ENCODE measurements around the gene C16orf95.
"Not testable (repeated sequence)": the region's sequence is repeated elsewhere in the genome, so short reads cannot be mapped to it uniquely, and the experiment has no call there.

C16orf95 gene

DNA sequence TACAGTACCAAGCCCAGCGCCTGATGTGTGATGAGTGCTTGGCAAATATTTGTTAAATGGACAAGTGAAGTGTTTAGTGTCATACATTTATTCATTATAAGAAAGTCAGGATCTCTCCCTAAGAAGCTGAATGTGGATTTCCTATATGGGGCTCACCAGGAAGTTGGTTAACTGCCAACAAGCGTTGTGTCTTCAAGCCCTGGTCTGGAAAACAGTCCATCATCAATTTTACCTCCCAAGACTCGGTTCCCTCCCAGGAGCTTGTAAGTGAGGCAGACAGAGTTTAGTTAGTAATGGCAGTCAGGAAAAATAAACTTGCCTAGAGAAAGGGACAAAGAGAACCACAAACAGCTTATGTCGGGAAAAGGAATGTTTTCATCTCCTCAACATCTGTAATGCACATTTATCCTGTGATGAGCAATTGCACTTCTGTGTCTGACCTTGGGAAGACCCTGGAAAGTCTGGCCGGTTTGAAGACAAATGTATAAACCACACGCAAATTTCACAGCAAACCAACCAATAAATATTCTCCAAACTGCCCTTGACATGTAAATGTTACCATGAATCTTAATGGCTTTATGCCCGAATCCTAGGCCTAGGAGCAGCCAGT lies 28.3 kb downstream of the C16orf95 start:
- no peak for DNase-seq (ENCODE audit: low read depth, low spot score)

DNA sequence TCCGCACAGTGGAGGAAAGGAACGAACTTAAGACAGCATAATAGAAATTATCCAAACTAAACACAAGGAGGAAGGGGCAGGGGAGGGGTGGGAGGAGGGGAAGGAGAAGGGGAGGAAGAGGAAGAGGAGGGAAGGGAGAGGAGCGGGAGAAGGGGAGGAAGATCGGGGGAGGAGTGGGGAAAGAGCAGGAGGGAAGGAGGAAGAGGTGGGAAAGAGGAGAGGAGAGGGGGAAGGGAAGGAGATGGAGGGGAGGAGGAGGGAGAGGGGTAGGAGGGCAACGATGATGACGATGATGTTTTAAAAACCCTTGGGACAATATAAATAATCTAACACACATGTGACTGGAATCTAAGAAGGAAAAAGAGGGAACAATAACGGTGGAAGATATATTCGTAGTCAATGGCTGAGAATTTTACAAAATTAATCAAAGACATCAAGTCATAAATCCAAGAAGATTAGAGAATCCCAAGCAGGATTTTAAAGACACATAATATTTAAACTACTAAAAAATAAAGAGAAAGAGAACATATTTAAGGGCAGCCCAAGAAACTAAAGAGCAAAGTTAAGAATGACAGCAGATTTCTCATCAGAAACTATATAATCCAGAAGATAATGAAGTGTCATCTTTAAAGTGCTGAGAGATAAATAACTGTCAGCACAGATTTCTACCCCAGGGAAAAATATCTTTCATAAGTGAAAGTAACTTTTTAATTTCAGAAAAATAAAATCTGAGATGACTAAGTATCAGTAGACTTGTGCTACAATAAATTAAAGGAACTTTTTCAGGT lies 30.2 kb downstream of the C16orf95 start:
- no peak for DNase-seq (ENCODE audit: low read depth, low spot score)

DNA sequence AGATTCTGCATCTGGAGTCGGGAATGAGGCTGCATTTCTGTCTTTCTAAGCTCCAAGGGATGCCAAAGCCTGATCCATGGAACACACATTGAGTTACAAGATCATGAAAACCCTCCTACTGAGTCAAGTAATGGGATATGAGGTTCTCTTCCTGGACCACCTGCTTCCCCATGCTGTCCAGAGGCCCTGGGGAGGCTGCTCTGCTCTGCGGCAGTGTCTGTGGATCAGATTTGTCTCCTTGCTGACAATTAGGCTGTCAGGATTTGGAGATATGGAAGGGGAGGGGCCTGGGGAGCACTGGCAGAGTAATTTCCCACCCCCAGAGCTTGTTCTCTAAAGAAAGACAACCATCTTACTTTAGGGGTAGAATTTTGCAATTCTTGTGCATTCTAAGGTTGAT lies 33.0 kb downstream of the C16orf95 start:
- no peak for DNase-seq (ENCODE audit: low read depth, low spot score)

DNA sequence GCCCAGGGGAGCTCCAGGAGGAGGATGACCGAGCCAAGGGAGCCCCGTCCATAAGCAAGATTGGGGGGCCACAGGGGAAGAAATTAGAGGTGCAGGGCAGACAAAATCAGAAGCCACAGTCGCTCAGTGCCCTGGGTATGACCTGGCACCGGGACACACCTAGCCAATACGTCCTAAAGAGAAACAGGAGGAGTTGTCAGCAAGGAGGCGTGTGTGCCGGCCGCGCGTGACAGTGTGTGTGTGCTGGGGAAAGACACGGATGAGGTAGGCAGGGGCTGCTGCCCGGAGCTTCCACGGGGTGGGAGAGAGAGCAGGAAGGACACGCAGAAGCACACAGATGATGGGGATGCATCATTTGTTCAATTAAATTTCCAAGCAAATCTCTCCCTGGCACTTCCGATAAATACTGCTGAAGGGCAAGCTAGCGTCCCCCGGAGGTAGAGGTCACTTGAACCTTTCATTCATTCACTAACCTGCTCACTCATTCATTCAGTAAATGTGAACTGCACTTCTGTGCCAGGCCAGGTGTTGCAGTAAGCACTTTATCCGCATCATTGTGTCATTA lies 38.0 kb downstream of the C16orf95 start:
- no peak for DNase-seq (ENCODE audit: low read depth, low spot score)

DNA sequence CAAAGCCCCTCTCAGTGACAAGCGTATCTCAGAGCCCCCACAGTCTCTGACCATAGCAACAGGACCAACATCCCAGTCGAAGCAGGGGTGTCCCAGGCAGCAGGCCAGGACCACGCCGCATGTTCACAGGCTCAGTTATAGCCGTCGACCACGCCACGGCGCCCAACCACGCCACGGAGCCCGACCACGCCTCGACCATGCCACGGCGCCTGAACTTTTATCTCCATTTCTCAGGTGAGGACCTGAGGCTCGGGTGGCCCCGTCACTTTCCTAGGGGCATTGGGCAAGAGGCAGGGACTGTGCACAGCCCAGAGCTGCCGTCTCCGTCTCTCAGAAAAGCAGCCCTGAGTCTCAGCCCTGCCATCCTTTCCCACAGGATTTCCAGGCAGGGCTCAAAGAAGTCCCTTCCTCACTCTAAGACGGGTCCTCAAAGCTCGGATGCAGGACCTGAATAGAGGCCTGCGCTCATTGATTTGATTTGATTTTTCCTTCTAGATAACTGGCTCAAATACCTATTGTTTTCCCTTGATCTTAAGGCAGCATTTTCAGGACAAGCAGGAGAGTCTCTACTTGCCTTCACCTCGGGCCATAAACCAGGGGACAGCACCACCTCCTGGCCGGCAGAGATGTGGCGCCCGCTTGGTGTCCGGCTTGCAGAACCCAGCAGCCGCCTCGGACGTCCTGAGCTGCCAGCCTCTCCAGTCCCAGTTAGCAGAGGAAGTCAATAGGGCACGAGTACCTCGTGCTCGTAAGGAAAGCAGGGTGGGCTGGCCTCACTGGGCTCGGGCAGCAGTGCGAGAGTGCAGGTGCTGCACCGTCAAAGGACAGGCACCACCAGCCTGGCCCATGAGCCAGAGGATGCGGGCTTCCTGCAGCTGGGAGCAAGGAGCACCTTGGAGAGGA lies 38.8 kb downstream of the C16orf95 start:
- peak; percentile 63 for DNase-seq (ENCODE audit: low read depth, low spot score)

DNA sequence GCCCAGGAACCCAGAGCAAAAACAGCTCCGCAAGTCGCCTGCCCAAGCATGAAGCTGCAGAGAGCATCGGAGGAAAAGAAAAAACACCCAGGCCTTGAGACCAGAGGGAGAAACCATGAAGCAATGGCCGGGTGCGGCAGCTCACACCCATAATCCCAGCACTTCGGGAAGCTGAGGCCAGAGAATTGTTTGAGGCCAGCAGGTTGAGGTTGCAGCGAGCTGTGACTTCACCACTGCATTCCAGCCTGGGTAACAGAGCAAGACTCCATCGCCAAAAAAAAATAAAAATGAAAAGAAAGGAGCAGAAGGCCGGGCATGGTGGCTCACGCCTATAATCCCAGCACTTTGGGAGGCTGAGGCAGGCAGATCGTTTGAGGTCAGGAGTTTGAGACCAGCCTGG lies 40.3 kb downstream of the C16orf95 start:
- no peak for DNase-seq (ENCODE audit: low read depth, low spot score)

DNA sequence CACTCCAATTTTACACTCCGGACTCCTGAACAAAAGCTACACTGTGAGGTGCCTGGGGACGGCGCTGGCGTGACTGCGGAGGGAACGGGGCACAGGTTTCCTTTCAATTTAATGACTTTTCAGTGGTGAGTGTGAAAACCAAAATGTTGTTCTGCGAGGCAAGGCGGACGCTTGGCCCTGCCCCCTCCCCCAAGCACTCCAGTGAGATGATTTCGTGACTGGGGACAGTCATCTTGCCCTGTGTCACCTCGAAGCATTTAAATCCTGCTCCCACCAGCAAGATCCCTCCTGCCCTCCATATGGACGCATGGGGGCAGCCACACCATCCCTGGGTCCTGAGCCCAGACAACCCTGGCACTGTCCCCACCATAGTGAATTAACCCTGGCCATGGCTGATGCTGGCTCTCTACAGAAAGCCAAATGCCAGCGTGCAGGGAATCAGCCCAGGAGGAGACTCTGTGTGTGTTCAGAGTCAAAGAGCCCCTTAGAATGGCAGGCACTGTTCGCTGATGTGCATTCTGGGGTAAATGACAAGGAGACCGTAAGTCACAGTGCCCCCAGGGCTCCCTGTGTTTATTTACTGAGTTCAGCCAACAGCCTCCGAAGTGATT lies 41.0 kb downstream of the C16orf95 start:
- no peak for DNase-seq (ENCODE audit: low read depth, low spot score)

DNA sequence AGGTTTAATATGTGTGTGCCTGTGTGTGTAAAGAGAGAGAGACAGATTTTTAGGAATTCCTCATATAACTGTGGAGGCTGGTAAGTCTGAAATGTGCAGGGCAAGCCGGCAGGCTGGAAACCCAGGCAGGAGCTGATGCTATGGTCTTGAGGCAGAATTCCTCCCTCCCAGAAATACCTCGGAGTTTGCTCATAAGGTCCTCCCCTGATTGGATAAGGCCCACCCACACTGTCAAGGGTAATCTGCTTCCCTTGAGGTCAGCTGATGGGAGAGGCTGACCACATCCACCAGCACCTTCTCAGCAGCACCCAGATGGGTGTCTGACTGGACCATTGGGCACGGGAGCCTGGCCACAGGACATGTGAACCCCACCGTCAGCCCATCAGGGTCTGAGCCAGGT lies 42.4 kb downstream of the C16orf95 start:
- no peak for DNase-seq (ENCODE audit: low read depth, low spot score)

DNA sequence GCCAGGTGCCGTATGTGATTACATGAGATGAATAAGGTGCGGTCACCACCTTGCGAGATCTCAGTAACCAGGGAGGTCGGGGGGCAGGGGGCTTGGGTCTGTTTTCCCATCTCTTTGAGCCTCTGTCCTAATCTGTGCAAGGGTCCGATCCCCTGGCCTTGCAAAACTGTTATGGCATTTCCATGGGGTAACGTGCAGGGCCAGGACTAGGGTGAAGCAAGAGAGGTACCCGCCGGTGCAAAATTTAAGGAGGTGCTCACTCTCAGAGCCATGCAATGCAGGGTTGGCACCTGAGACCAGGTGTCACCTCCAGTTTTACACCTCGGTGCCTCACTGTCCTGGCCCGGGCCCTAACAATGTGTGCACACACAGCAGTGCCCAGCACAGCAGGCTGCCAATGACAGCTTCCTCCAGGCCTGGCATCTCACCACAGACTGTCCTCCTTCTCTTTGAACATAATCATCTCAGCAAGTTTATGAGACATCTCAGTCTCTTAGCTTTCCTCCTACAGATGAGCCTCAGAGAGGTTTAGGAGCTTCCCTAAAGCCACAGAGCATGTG lies 43.6 kb downstream of the C16orf95 start:
- DNase-seq (ENCODE audit: low read depth, low spot score) = no peak

DNA sequence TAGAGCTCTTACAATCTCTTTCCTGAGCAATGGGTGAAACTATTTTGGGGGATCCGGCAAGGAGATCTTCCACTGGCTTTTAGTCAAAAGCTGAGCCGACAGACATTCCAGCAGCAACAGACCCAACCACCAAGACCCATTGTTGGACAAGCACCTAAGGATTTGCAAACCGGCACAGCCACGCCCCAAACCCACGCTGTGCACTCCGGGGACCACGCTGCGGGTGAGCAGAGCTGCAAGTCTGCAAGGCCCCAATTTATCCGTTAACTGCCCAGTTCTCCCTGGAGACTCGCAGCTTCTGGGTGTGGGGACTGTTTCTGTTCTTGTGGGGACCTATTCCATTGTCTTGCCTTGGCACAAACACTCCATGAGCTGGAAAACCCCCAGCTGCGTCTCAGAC lies 45.9 kb downstream of the C16orf95 start:
- no peak for DNase-seq (ENCODE audit: low read depth, low spot score)

DNA sequence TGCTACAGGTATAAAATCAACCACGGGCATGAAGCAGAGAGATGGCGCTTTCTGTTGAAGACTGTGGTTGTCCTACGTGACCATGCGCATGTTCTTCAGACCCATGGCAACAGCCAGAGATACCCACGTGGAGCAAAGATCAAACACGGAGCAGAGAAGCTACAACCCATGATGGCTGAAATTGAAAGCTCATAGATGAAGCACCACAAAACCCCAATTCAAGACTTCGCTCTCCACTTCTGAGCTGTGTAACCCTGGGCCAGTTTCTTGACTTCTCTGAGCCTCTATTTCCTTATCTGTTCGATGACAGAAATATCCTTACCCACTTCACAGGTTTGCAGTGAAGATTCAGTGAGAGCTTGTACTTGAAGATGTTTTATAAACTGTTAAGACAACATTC lies 49.6 kb downstream of the C16orf95 start:
- no peak for DNase-seq (ENCODE audit: low read depth, low spot score)

DNA sequence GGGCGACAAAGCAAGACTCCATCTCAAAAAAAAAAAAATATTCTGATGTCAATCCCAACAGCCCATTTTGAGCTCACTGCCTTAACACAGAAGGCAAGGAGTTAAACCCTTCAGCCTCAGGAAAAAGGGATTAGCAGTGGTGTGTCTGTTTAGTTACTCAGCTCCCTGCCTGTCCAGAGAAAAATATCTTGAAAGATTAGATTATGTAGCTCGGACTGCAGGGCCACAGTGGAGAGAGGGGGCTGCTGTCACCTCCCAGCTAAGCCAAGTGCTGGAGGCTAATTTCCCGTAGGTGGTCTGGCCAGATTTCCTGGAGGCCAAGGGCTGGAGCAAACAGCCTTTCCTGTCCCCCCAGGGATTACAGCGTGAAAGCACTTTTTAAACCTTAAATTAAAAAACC lies 50.3 kb downstream of the C16orf95 start:
- no peak for DNase-seq (ENCODE audit: low read depth, low spot score)

DNA sequence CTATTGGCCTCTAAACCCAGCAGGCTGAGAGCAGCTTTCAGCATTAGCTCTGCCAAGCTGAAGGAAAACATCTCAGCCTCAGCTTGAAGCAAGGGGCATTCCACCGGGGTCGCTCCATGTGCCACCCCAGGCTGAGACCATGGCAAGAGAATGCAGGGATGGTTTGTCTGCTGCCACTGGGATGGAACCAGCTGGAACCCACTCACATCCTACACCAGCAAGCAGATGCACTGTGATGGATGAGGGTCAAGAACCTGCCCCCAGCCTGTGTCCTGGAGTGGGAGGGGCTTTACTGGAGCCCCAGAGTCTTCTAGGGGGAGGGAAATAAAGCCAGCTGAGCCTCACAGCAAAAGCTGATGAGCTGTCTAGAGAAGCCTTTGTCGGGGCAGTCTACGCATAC lies 51.9 kb downstream of the C16orf95 start:
- DNase-seq (ENCODE audit: low read depth, low spot score) = no peak

DNA sequence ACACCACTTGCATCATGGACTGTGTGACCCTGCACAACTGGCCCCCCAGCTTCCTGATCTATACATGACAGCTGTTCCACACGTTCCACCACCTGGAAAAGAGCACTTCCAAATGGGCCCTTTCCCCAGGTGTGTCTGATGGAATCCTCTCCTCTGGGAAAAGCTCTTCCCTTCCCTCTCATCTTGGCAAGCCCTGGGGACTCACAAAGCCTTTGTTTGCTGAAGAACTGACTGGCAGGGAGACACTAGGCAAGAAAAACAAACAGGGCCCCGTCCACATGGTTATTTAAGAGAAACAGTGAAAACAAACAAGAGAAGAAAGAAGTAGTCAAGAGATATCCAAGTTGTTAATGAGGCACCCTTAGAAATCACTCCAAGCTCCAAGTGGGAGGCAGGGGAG lies 52.6 kb downstream of the C16orf95 start:
- DNase-seq (ENCODE audit: low read depth, low spot score) = no peak

DNA sequence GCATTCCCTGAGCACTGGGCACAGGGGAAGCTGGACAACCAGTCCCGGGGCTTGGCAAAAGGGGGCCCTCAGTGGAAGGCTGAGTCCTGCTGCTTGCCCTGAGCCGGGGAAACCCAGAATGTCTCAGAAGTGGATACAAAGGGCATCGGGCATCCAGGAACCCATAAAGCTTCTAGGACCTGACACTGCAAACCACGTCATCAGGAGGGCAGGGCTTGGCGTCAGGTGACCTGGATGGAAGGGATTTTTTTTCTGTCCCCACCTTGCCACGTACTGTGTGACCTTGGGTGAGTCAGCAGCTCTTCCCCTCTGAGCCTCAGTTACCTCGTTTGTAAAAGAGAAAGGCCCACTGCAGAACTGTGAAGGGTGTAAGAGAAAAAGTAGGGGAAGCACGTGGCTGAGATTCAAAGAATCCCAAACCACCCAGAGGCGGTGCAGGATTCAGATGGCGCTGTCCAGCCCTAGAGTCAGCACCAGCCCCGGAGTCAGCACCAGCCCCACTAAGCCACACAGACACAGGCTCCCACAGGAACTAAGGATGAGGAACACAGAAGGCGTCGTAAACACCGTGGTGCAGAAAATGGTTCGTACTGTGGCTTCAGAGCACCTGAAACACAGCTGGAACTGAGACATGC lies 53.7 kb downstream of the C16orf95 start:
- no peak for DNase-seq (ENCODE audit: low read depth, low spot score)

DNA sequence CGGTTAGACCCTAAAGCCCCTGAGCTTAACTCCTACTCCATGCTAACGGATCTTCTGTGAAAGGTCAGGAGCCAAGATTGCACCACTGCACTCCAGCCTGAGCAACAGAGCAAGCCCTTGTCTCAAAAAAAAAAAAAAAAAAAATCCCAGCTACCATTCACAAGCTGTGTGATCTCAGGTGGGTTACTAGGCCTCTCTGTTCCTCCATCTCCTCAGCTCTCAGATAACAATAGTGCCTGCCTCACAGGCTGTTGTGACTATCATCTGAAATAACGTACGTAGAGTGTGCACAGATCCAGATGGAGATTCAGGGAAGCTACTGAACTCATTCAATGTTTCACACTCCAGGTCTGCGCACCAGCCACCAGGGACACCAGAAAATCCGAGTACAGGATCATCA lies 57.8 kb downstream of the C16orf95 start:
- DNase-seq (ENCODE audit: low read depth, low spot score) = no peak

DNA sequence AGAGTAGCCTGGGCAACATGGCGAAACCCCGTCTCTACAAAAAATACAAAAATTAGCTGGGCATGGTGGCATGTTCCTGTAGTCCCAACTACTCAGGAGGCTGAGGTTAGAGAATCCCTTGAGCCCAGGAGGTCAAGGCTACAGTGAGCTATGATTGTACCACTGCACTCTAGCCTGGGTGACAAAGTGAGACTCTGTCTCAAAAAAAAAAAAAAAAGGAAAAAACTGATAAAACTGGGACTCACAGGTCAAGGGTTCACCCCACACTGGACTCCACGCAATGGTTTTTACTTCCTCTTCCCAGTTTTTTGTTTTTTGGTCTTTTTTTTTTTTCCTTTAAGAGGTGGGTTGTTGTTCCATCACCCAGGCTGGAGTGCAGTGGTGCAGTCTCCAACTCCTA lies 58.5 kb downstream of the C16orf95 start:
- DNase-seq (ENCODE audit: low read depth, low spot score) = not testable (repeated sequence)

DNA sequence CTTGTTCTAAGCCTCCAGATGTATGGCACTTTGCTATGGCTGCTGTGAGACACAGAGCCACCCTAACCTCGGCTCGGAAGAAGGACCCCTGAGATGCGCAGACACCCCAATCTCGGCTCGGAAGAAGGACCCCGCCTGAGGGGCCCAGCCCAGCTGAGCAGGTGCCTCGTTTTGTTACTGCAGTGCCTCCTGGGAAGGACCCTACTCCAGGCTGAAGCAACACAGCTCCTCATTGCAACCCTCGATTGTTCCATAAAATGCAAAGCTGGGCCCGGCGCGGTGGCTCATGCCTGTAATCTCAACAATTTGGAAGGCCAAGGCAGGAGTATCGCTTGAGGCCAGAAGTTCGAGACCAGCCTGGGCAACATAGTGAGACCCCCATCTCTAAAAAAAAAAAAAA lies 61.3 kb downstream of the C16orf95 start:
- DNase-seq (ENCODE audit: low read depth, low spot score) = no peak

DNA sequence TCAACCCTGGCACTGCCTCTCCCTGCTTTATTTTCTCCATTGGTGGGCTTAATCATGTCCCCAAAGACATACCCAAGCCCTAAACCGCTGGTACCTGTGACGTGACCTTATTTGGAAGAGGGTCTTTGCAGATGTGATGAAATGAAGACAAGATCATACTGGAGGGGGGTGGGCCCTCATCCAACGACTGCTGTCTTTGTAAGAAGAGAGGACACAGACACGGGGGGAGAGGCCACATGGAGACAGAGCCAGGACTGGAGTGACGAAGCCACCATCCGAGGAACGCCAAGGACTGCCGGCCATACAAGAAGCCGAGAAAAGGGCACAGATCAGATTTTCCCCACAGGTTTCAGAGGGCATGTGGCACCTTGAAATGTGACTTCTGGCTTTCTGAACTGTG lies 62.5 kb downstream of the C16orf95 start:
- DNase-seq (ENCODE audit: low read depth, low spot score) = no peak

DNA sequence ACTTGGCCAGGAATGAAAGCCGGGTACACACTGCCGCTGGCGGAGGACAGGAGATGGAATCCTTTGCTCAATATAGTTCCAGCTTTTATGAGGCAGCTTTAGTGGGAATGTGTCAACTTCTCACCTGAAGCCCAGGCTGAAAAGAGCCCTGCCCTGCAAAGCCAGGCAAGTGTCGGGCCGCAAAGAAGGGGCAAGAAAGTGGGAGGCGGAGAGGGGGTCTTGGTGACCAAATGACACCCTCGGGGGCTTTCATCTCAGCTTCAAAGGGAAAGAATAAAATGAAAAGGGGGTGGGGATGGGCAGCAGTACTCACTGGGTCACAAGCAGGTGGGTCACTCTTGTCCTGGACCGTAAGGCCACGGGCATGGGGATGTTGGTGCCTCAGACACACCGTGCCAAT lies 62.9 kb downstream of the C16orf95 start:
- DNase-seq (ENCODE audit: low read depth, low spot score) = no peak

DNA sequence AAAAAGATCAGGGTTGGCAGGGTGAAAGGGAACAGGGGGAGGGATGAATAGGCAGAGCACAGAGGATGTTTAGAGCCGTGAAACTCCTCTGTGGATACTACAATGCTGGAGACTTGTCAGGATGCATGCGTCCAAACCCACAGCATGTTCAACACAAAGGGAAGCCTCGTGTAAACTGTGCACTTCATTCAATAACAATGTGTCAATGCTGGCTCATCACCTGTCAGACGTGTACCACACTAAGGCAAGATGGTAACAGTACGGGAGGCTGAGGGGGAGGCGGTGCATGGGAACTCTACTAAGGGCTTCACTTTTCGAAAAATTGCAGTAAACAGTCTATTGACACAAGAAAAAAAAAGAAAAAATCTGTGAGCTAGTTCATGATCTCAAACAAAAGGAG lies 63.7 kb downstream of the C16orf95 start:
- no peak for DNase-seq (ENCODE audit: low read depth, low spot score)

All from smooth muscle cell of the brain vasculature (primary cell).